HG03520 (cell line): ENCODE measurements around the gene ARPC5L.

Experiments used
- ATAC-seq: cut with Tn5 transposase; IDR thresholded peaks from one replicate; pipeline ENCODE4 v1.9.1; 2021; ENCODE audit warnings: mild to moderate bottlenecking, moderate library complexity; ENCODE audit not compliant: unreplicated experiment

ARPC5L gene

DNA sequence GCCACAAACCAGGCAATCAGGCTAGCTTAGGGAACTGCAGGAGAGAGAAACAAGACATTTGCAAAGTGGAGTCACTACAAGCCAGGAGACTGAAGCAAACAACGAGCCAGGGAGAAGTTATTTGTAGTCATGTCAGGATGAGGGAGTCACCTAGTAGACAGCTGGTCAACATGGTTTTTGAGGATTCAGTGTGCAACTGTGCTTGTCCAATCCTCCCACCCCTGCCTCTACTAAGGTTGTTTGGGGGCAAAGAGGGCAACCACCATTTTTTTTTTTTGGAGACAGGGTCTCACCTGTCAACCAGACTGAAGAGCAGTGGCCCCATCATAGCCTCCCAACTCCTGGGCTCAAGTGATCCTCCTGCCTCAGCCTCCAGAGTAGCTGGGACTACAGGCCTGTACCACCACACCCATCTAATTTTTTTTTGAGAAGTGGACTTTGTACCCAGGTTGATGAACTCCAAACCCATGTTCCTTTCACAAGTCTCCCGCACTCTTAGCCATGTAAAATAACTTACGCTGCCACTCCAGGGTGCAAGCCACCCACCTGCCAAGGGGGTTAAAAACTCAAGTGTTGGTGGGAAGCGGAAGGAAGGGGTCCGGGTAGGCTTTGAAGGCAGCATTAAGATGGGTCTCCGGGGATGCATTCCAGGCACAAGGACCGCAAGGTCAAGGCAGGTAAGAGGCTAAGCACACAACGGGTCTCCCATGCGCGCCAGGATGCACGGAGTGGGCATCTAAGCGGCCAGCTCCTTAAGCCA, 1.2 kb upstream of the ARPC5L start:
- no peak for ATAC-seq

DNA sequence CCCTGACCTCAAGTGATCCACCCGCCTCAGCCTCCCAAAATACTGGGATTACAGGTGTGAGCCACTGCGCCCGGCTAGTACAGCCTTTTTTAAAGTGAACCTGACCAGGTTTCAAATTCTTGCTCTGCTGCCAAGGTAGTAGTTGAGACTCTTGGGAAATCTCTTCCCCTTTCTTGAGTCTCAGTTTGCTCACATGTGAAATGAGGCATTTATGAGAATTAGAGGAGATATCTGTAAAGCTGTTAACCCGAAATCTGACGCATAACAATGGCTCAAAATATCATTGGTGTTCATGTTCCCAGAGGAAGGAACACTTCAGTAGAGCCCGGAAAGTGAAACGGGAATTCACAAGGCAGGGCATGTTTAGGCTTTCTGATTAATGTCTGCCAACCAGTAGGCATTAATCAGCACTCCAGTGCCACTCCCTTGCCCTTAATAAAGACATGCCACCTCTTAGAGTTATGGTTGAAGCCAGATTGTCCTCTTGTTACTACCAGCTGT, 1.5 kb downstream of the ARPC5L start:
- no peak for ATAC-seq

DNA sequence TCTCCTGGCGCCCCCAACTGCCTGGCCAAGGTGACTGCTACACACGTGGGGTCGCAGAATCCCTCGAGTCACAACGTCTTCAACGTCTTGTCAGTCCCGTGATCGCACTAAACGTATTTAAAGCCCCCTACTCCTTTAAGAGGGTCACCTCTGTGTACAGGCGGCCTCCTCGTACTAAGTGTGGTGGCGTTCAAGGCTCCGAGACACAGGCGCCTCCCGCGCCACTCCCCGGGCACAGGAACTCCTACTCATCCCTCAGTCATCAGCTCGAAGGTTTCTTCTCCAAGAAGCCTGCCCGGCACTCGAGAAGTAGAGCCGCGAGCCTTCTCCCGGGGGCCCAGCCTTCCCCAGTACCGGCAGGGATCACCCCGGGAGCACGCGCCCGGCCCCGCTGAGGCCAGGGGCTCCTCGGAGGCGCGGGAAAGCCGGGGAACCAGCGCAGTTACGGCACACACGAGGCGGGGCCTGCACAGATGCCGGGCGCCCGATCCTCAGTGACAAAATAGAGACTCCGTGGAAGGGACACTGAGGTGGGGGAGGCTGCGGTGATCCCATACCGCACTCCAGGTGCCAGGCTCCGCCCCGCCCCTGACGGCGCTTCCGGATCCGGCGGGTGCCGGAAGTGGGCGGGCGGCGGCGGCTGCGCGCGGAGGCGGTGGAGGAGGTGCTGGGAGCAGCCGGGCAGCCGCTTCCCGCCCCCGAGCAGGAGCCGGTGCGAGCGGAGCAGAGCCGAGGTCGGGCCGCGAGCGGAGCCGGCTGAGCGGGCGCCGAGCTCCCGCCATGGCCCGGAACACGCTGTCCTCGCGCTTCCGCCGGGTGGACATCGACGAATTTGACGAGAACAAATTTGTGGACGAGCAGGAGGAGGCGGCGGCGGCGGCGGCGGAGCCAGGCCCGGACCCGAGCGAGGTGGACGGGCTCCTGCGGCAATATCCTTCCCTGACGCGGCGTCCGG, 6.9 kb downstream of the ARPC5L start:
- ATAC-seq = peak; percentile 43

DNA sequence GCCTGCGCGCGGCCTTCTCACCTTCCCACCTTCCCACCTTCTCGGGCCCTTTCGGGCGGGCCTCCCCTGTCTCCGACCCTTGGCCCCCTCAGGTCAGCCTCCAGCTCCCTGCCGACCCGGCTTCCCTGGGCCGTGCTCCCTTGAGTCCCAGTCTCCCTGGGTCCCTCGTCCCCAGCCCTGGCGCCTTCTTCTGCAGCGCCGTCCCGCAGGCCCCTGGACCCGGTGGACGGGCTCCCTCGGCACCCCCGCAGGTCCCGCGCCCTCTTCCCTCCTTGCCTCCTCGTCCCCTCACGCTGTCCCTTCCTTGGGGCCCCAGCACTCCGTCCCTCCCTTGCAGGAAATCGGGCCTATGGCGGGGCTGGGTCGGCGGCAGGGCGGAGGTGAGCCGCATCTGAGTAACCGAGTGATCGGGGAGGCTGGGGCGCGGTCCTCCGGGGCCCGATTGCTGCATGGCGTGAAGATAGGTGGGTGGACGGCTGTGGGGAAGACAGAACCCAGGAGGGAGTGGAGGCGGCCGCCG, 7.6 kb downstream of the ARPC5L start:
- ATAC-seq = no peak

DNA sequence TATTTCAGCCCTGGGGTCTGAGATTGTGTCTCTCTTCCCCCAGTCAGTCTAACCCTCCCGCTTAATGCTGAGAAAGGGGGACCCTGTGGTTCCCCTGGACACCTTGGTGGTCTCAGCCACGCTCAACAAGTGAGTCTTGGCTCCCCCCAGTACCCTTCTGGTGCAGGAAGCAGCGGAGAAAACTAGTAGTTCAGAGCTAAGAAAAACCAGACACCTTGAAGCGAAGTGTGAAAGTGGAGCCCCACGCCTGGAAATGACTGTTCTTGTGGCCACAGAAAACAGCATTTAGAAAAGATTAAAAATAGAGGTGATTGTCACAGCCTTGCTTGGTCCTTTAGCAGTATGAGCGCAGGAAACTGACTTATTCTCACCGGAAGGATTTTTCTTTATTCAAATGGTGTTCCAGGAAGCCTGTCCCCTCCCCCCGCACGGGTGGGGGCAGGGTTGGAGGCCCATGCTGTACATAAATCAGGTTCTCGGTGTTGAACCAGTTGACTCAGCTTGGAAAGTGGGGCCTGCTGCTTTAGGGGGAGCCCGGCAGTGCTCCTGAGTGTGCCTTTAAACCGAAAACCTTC, 8.1 kb downstream of the ARPC5L start:
- ATAC-seq = no peak

DNA sequence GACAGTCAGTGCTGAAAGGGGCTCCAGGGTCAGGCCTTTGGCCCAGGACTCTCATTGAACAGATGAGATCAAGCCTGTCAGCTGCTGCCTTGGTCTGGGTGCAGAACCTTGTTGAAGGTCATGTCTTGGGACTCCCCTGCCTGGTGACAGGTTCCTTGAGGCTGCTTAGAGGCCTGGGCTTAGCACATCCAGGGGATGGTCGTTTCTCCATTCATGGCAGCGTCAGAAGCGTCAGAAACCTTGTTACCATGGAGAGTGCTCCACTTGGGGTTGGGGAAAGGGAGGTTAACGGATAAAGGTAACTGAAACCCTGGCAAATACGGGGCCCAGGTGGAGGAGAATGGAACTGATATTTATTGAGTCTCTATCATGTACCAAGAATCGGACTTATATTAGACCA, 8.8 kb downstream of the ARPC5L start:
- no peak for ATAC-seq

DNA sequence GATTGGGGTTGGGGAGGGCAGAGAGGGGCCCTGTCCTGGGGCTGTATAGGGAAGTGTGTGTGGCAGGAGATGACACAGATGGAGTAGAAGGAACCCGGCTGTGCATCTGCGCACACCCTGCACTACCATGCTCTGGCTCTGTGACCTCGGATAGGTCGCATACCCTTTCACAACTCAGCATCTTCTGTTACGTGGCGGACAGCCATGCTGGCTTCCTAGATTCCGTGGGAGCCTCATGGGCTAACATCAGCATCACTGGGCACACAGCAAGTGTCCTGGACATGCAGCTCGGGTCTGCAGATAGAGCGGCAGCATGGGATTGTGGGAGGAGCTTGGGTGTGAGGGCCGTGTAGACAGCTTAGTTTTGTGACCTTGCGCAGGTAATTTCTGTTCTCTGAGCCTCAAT, 9.2 kb downstream of the ARPC5L start:
- ATAC-seq = no peak

DNA sequence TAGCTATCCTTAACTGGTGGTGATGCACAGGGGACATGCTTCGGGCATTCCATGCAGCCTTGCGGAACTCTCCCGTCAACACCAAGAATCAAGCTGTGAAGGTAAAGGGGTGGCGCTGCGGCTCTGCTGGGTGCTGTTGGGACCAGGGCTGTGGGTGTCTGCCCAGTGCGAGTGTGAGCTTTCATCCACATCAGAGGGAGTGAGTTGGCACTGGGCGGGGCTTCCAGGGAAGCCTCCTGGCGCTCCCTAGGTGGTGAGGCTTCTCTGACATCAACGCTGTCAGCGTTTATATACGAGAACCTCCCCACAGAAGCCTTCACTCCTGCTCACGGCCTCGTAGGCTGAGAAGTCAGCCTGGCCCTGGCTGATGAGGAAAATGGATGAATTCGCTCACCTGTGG, 11.7 kb downstream of the ARPC5L start:
- ATAC-seq = no peak

DNA sequence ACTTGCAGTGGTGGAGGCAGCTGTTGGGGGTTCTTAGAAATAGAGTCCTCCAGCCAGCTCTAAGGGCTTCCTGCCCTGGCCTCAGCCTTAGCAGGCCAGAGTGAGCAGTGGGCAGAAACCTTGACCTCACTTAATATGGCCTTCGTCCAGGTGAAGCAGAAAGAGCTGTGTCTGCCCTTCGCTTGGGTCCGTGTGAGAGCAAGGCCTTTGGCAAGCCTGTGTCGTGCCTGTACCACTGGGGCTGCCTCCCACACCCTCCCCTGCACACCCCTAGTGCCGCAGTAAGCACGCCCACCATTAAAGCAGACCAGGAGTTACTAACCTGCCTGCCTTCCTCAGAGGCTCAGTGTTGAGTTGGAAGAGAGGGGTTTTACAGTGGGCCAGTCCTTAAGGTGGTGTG, 13.6 kb downstream of the ARPC5L start:
- ATAC-seq = no peak

DNA sequence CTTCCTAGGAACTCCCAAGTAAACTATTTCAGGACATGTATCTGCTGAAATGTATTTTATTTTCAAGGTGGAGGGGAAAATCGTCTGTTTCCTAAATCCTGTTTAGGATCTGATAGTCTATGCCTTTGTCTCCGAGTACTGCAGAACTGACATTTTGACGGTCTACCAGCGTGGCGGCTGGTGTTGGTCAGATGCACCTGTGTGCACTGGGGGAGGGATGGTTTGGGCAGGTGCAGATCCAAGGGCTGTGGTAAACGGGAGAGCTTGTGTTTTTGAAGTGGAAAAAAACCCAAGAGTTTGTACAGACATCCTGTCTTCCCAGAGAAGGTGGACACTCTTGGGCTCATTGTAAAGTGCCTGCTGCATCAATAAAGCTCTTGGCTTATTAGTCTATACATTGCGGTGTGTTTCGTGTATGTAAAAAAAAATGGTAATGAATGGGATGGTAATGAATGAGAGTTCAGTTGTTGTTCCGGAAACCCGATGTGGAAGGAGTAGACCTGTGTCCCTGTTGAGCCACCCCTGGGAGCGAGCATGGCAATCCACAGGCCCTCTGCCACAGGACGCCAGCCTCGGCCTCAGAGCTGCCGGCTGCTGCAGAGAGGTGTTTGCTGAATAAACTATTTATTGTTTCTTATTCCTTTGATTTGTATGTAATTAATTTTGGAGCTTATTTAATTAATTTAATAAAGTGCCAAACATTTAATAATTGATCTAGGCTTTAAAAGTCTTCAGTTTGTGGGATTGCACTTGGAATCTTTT, 15.3 kb downstream of the ARPC5L start:
- no peak for ATAC-seq

DNA sequence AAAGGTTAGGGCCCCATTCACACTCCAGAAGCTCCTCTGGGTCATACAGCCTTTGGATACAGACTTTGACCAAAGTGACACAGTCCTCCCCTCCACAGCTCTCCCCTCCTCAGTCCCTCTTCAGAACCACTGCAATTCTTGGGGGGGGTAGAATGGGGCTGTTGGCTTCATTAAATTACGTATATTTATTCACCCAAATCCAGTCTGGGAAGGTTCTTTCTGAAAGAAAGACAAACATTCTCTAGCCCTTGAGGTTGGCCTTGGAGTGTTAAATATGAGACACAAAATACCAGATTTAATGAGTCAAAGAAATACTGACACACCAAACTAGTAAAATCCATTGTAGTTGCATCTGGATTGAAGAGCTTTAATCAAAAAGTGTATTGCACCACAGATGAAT, 16.1 kb downstream of the ARPC5L start:
- no peak for ATAC-seq

DNA sequence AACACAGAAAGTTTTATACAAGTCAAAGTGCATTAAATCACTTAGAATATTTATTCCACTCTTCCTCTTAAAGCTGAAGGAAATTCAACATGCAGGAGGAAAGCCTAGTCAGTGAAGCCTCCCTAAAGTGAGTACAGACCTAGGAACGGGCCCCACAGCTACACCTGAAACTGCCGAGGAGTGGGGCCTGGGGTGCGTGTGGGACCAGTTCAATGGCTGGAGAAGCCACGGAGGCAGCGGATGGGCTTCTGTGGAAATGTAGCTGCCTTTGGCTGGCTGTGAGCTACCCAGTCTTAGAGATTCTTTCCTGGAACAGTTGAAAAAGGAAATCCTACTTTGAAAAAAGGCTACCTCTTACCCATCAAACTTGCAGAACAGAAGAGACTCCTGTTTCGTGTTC, 16.6 kb downstream of the ARPC5L start:
- ATAC-seq = no peak

DNA sequence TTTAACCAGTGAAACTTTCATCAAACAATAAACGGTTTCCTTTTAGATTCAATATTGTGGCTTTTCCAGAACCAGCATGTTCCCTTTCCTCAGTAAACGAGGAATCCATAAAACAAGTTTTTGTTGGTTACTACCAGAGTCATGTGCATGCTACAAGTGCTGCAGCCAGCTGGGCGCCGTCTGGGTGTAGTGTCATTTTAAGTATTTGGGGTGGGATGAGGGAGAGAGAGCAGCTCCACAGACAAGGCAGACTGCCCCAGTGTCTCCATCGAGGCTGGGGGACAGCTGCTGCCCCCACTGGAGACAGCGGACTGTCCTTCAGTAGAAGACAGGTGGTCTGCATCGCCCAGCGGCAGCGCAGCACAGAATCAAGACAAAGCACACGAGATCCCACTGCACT, 17.3 kb downstream of the ARPC5L start:
- ATAC-seq = no peak

DNA sequence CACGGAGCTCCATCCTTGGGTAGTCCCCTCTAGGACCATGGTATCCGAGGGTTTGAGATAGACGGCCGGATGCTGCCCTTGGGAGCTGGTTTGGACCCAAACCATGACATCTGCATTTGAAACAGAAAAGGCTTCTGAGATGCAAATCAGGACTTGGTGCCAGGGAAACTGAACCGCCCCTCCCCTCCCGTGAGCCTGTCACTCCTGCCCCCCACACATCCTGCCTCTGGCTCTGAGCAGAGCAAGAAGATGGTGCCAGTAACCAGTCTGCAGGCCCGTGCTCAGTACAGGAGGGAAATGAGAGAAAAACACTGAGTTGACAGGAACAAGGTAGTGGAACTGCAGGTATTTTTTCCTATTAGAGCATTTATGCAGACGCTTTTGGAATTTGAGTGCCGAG, 18.6 kb downstream of the ARPC5L start:
- ATAC-seq = no peak

DNA sequence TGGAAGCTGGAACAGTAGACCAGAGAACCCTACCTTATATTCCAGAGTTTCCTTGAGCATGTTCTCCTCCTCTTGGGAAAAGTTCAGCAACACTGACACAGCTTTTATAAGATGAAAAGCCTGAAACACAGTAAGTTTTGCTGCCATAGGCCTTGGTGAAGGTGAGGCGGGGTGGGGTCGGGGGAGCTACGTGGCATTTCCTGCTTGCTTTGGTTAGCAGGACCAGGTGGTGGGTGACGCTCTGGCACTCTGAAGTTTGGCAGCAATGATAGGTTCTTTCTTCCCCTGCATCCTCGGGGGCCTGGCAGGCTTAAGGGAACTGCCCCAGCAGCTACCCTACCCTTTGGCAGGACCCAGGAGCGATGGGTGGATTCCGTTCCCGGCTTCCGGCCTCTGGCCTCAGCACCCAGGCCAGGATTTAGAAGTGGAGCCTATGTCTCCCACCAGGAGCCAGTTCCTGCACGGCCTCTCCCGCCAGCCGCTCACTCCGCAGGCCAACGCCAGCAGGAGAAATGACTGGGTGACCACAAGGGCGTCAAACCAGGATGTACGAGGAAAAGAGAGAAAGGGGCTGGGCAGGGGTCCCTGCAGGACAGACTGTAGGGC, 19.3 kb downstream of the ARPC5L start:
- ATAC-seq = no peak

DNA sequence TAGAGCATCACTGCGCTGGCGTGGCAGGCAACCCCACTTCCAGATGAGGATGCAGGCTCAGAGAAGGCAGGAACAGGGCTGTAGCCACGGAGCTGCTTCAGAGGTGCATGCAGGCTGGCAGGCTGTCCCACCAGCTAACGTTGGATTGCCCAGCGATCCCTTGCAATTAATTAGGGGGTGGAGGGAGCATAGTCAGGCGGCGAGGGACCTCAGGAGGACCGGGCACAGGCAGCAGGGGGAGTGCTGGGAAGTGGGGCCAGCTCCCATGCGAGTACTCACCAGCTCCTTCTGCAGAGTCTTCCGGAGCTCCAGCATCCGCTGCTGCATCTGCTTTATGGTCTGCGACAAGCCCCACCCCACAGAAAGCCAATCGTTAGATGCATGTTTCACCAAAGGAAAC, 20.3 kb downstream of the ARPC5L start:
- ATAC-seq = no peak

DNA sequence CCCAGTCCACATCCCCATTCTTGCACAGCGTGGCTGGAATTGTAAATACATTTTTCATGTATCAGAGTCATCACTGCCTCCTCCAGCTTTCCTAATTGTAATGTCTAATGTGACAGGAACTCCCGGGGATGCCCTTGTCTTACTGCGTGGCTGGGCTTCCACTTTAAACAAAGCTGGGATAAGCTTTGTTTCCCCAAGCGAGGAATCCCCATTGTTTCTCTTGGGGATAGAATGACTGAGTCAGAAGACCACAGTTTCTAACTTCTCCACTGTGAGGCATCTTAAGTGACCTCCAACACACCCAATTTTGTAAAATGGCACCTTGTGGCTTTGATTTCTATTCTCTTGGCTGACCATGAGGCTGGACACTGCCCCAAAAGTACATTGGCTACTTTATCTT, 22.4 kb downstream of the ARPC5L start:
- no peak for ATAC-seq

DNA sequence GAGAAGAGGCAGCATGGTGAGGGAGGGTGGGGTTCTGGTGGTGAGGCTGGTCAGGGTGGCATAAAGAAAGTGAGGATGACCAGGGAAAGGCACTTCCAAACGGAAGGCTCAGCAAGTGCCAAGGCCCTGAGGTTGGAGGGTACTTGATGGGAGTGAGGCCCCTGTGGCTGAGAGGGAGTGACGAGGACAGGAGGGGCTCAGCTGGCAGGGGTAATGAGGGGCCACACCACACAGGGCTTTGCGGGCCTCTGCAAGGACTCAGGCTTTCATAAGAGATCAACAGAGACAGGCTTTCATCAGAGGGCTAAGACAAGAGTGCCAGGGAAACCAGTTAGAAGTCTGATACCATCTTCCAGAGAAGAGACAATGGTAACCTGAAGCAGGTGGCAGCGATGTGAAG, 23.6 kb downstream of the ARPC5L start:
- no peak for ATAC-seq

DNA sequence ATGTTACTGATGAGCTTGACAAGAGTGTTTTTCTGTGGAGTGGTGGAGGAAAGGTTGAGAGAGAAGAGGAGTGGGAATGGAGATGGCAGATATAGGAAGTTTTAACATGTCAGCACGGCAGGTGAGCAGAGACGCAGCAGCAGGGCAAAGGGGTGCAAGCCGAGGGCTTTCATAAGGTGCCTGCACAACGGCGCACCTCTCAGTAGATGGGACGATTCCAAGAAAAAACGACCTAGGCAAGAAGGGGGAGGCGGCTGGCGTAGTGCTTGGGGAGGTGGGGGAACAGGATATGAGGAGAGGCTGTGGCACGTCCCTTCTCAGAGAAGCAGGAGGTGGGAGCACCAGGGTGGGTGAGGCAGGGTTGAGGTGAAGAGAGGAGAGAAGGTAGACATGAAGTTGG, 24.5 kb downstream of the ARPC5L start:
- ATAC-seq = no peak

DNA sequence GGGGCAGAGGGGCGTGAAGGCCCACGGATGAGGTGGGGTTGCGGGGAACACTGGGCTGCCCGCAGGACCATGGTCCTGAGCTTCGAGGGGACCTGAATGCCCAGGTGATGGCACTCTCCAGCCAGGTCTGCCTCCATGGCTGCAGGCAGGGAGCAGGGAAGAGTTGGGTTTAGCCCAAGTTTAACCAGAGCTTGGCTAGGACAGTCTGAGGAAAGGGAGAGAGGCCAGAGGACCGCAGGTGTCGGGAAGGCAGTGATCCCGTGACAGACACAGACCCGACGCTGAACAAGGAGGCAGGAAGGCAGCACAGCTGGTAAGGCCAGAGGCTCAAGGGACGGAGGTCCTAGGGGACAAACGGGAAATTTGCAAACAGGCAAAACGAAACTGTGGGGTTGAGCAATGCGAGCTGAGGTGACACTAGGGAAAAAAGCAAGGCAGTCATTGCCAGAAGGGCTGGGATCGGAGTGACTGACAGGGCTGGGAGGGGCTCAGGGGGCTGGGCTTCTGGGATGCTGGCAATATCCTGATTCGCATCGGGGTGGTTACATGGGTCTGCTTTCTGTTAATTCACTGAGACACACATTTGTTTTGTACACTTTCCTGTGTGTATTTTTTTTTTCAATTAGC, 25.0 kb downstream of the ARPC5L start:
- ATAC-seq = no peak
